OCI-LY7 (cell line): ENCODE data around the gene WDR64. TPM values are rescaled to one million over a fixed set of nuclear protein-coding genes. Genes with fewer than 3 reads are reported as not detected.

Source experiments
- BruUV-seq: library from RNA; stranded (reverse); fragments of 400-500 nt; replicated peaks from 2 replicates; lab custom pipeline; 2021; lab: Mats Ljungman, UMichigan
- CTCF ChIA-PET: fragments of 300-600 bp; sonication (Branson Sonifier 250); formaldehyde crosslinking; loops from one replicate; lab custom pipeline; 2022; ENCODE audit warnings: antibody characterized with exemption; ENCODE audit not compliant: unreplicated experiment; lab: Charles Lee
- POLR2A ChIA-PET: fragments of 300-600 bp; sonication (Branson Sonifier 250); formaldehyde crosslinking; loops from one replicate; lab custom pipeline; 2022; ENCODE audit warnings: antibody characterized with exemption; lab: Charles Lee
- DNase-seq: peaks from one replicate; pipeline ENCODE4 v3.0.0-alpha.2; 2015; ENCODE audit warnings: low spot score
- H2AFZ ChIP-seq: fragments of 200-600 bp; sonication (generic), shearing (Covaris generic); 2 replicates; pipeline ENCODE4 v1.6.1; 2014; ENCODE audit warnings: mild to moderate bottlenecking, antibody characterized with exemption, low read length, moderate library complexity
- H3K27ac ChIP-seq: fragments of 200-600 bp; sonication (generic); 2 replicates; pipeline ENCODE4 v1.5.1; 2014; ENCODE audit warnings: mixed run types, low read depth, mild to moderate bottlenecking, moderate library complexity, low read length, inconsistent platforms; ENCODE audit not compliant: poor library complexity, severe bottlenecking
- H3K36me3 ChIP-seq: fragments of 200-600 bp; sonication (generic); 2 replicates; pipeline ENCODE4 v1.6.1; 2014; ENCODE audit warnings: mild to moderate bottlenecking, antibody characterized with exemption, low read length, moderate library complexity, mixed read lengths; ENCODE audit not compliant: insufficient read depth
- H3K4me1 ChIP-seq: fragments of 200-600 bp; sonication (generic); 2 replicates; pipeline ENCODE4 v1.5.1; 2014; ENCODE audit warnings: mild to moderate bottlenecking, low read length; ENCODE audit not compliant: insufficient read depth, poor library complexity, severe bottlenecking
- H3K4me2 ChIP-seq: fragments of 200-600 bp; sonication (generic); 2 replicates; pipeline ENCODE4 v1.6.1; 2014; ENCODE audit warnings: mild to moderate bottlenecking, low read length
- H3K4me3 ChIP-seq: fragments of 200-600 bp; sonication (generic); 2 replicates; pipeline ENCODE4 v1.5.1; 2014; ENCODE audit warnings: mild to moderate bottlenecking, low read depth, low read length; ENCODE audit not compliant: poor library complexity, severe bottlenecking
- H3K79me2 ChIP-seq: fragments of 200-600 bp; sonication (generic); 2 replicates; pipeline ENCODE4 v1.6.1; 2016; ENCODE audit warnings: low read depth, mild to moderate bottlenecking, low read length, moderate library complexity, mixed read lengths; ENCODE audit not compliant: insufficient read depth
- H3K9me2 ChIP-seq: fragments of 200-600 bp; sonication (generic); 2 replicates; pipeline ENCODE4 v1.6.1; 2016; ENCODE audit warnings: mild to moderate bottlenecking, low read length, mixed read lengths; ENCODE audit not compliant: insufficient read depth
- H3K9me3 ChIP-seq: fragments of 200-600 bp; sonication (generic); 2 replicates; pipeline ENCODE4 v1.6.1; 2014; ENCODE audit warnings: mild to moderate bottlenecking, mixed run types, low read length, mixed read lengths
- H4K20me1 ChIP-seq: fragments of 200-600 bp; sonication (generic); 2 replicates; pipeline ENCODE4 v1.6.1; 2014; ENCODE audit warnings: mild to moderate bottlenecking, antibody characterized with exemption, low read length, moderate library complexity, mixed read lengths; ENCODE audit not compliant: insufficient read depth
- CTCF ChIP-seq: fragments of 200-600 bp; sonication (generic); conservative IDR thresholded peaks from 2 replicates; pipeline ENCODE4 v1.5.1; 2014; ENCODE audit warnings: mild to moderate bottlenecking, antibody characterized with exemption, low read length, moderate library complexity, mixed read lengths
- EZH2phosphoT487 ChIP-seq: fragments of 200-600 bp; sonication (generic); IDR thresholded peaks from 2 replicates; pipeline ENCODE4 v1.6.1; 2018; ENCODE audit warnings: low read depth, borderline replicate concordance, mild to moderate bottlenecking, mixed run types, antibody characterized with exemption, low read length, moderate library complexity, mixed read lengths
- intact Hi-C: fragments of 100-400 bp; cut with micrococcal nuclease; formaldehyde crosslinking; loops from one replicate; pipeline ENCODE4 v1.10.0; 2022; ENCODE audit not compliant: unreplicated experiment
- total RNA-seq, 2 experiments: library from RNA; depleted of rRNA in 1 of 2; stranded (reverse); fragments of >200 nt in 1 of 2; shearing (Covaris generic) in 1 of 2; gene quantifications; 2 replicates each; pipeline ENCODE4 v1.2.3, GENCODE V29; 2014 to 2022

WDR64 gene
- total RNA-seq, 2 experiments from 2014 or later = not detected

- no TSS peak for BruUV-seq
- H3K9me2 ChIP-seq = no peaks in the 10 kb centered on the region
- CTCF ChIA-PET = no interaction called here
- no peak overlapping the region for H3K4me2 ChIP-seq
- H3K36me3 ChIP-seq = no peaks in the 10 kb centered on the region
- DNase-seq = no peak
- no peak overlapping the region for H3K27ac ChIP-seq
- POLR2A ChIA-PET = interaction anchor here (1.1 kb wide), 1 partner anchor 11 kb away, joined by 3 read pairs; no protein-coding TSS in a partner anchor
- no peaks in the 10 kb centered on the region for H4K20me1 ChIP-seq
- no peaks in the 10 kb centered on the region for H3K79me2 ChIP-seq
- no peaks in the 10 kb centered on the region for H3K9me3 ChIP-seq
- TF ChIP-seq CTCF (no peak), EZH2phosphoT487 (no peak)
- no peak overlapping the region for H2AFZ ChIP-seq
- no peak overlapping the region for H3K4me3 ChIP-seq
- no peaks in the 10 kb centered on the region for H3K4me1 ChIP-seq
- intact Hi-C loops = no loop called here
Measured at GRCh38 chr1:241789061-241789460, 137.0 kb downstream of the WDR64 start.

- no TSS peak for BruUV-seq
- CTCF ChIA-PET = no interaction called here
- H3K9me3 ChIP-seq = no peaks in the 10 kb centered on the region
- TF ChIP-seq CTCF (no peak), EZH2phosphoT487 (no peak)
- intact Hi-C loops = no loop called here
- no peaks in the 10 kb centered on the region for H3K9me2 ChIP-seq
- H3K36me3 ChIP-seq = no peaks in the 10 kb centered on the region
- no peak overlapping the region for H3K4me2 ChIP-seq
- H3K4me1 ChIP-seq = no peaks in the 10 kb centered on the region
- H2AFZ ChIP-seq = no peak overlapping the region
- no peak overlapping the region for H3K27ac ChIP-seq
- DNase-seq = no peak
- no peaks in the 10 kb centered on the region for H4K20me1 ChIP-seq
- no peaks in the 10 kb centered on the region for H3K79me2 ChIP-seq
- no peak overlapping the region for H3K4me3 ChIP-seq
- POLR2A ChIA-PET = interaction anchor here (0.6 to 1.2 kb wide), 4 partner anchors 11 to 262 kb away, joined by 3 to 5 read pairs (median 4); no protein-coding TSS in a partner anchor
Measured at GRCh38 chr1:241799416-241799815, 147.3 kb downstream of the WDR64 start.

DNA sequence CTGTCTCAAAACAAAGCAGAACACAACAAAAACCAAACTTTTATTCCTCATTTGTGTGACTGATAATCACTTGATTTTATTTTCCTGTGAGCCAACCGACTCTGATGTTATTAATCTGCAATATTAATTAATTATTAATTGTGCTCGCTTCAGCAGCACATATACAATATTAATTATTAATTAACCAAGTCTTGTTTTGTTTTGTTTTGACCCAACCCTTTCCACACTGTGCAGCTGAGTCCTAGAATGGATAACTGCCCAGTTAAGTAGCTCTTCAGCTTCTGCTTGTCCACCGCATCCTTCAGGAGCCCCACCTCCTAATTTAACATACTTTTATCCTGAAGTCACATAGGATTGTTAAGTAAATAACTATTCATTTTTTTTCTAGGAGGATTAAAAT, 148.6 kb downstream of the WDR64 start:
- Histone ChIP-seq H3K4me2 (no peak overlapping the region), H3K36me3 (no peaks in the 10 kb centered on the region), H3K9me3 (no peaks in the 10 kb centered on the region), H4K20me1 (no peaks in the 10 kb centered on the region), H3K9me2 (no peaks in the 10 kb centered on the region), H3K27ac (no peak overlapping the region), H3K4me1 (no peaks in the 10 kb centered on the region), H2AFZ (no peak overlapping the region), H3K79me2 (no peaks in the 10 kb centered on the region), H3K4me3 (no peak overlapping the region)
- ChIA-PET POLR2A (interaction anchor here (0.7 to 1.0 kb wide), 2 partner anchors 12 to 113 kb away, joined by 3 read pairs; no protein-coding TSS in a partner anchor), CTCF (no interaction called here)
- TF ChIP-seq EZH2phosphoT487 (no peak), CTCF (no peak)
- no peak for DNase-seq
- BruUV-seq = no TSS peak
- intact Hi-C loops = no loop called here
